ENCODE measurements around the gene ATP11C. TPM values are rescaled to one million over a fixed set of nuclear protein-coding genes. Genes with fewer than 3 reads are reported as not detected.

The ATP11C gene
- total RNA-seq, 4 donors from 2014 or later, result 35.6 to 67.9 (median 52.4) TPM

- no peak overlapping the region for H3K27ac ChIP-seq
- intact Hi-C loops (cut with DNase I; ENCODE audit: low total_unique reads), result no loop called here
- DNase-seq, result peak in 1 of 2 donors; percentile 21
- H3K36me3 ChIP-seq, result no peaks in the 10 kb centered on the region
- no peak overlapping the region for H3K4me3 ChIP-seq
- no peaks in the 10 kb centered on the region for H3K27me3 ChIP-seq
- no peaks in the 10 kb centered on the region for H3K4me1 ChIP-seq
- TF ChIP-seq POLR2A (IDR thresholded peaks at IDR 0.05), result no peak
- no peak for TF ChIP-seq CTCF (IDR thresholded peaks at IDR 0.05)
- H3K9me3 ChIP-seq, result no peaks in the 10 kb centered on the region
Observed at GRCh38 chrX:139831675-139832456, 101.0 kb downstream of the ATP11C start.

GRCh38 chrX:139831017-139831416, 101.8 kb downstream of the ATP11C start:
- H3K36me3 ChIP-seq, result no peaks in the 10 kb centered on the region
- no peaks in the 10 kb centered on the region for H3K4me1 ChIP-seq
- intact Hi-C loops (cut with DNase I; ENCODE audit: low total_unique reads), result no loop called here
- no peak overlapping the region for H3K4me3 ChIP-seq
- no peak for DNase-seq
- no peaks in the 10 kb centered on the region for H3K27me3 ChIP-seq
- no peaks in the 10 kb centered on the region for H3K9me3 ChIP-seq
- TF ChIP-seq POLR2A (IDR thresholded peaks at IDR 0.05) (no peak), CTCF (IDR thresholded peaks at IDR 0.05) (no peak)
- H3K27ac ChIP-seq, result no peak overlapping the region

GRCh38 chrX:139828830-139829229, 104.0 kb downstream of the ATP11C start:
- no peak for DNase-seq
- Histone ChIP-seq H3K4me1 (no peaks in the 10 kb centered on the region), H3K27ac (no peak overlapping the region), H3K27me3 (no peaks in the 10 kb centered on the region), H3K4me3 (no peak overlapping the region), H3K9me3 (no peaks in the 10 kb centered on the region), H3K36me3 (no peaks in the 10 kb centered on the region)
- no peak for TF ChIP-seq CTCF (IDR thresholded peaks at IDR 0.05)
- intact Hi-C loops (cut with DNase I; ENCODE audit: low total_unique reads), result no loop called here

GRCh38 chrX:139828033-139828432, 104.8 kb downstream of the ATP11C start:
- H3K4me3 ChIP-seq, result no peak overlapping the region
- H3K27me3 ChIP-seq, result no peaks in the 10 kb centered on the region
- no peaks in the 10 kb centered on the region for H3K4me1 ChIP-seq
- H3K36me3 ChIP-seq, result no peaks in the 10 kb centered on the region
- intact Hi-C loops (cut with DNase I; ENCODE audit: low total_unique reads), result no loop called here
- no peak overlapping the region for H3K27ac ChIP-seq
- no peak for TF ChIP-seq POLR2A (IDR thresholded peaks at IDR 0.05)
- no peak for TF ChIP-seq CTCF (IDR thresholded peaks at IDR 0.05)
- no peaks in the 10 kb centered on the region for H3K9me3 ChIP-seq
- no peak for DNase-seq

GRCh38 chrX:139826065-139827044, 106.5 kb downstream of the ATP11C start:
- H3K4me1 ChIP-seq, result no peaks in the 10 kb centered on the region
- no peak overlapping the region for H3K27ac ChIP-seq
- no peaks in the 10 kb centered on the region for H3K9me3 ChIP-seq
- intact Hi-C loops (cut with DNase I; ENCODE audit: low total_unique reads), result no loop called here
- TF ChIP-seq POLR2A (IDR thresholded peaks at IDR 0.05) (no peak), CTCF (IDR thresholded peaks at IDR 0.05) (no peak)
- H3K4me3 ChIP-seq, result no peak overlapping the region
- no peak for DNase-seq
- no peaks in the 10 kb centered on the region for H3K27me3 ChIP-seq
- H3K36me3 ChIP-seq, result no peaks in the 10 kb centered on the region

All from uterus (tissue), 4 donors.